Measurements from ENCODE around the gene CAMK2B.
A peak's percentile ranks its signal among the peaks of the same experiment; 100 is the strongest.
"Not testable (repeated sequence)": the region's sequence is repeated elsewhere in the genome, so short reads cannot be mapped to it uniquely, and the experiment has no call there.

Gene CAMK2B

DNA sequence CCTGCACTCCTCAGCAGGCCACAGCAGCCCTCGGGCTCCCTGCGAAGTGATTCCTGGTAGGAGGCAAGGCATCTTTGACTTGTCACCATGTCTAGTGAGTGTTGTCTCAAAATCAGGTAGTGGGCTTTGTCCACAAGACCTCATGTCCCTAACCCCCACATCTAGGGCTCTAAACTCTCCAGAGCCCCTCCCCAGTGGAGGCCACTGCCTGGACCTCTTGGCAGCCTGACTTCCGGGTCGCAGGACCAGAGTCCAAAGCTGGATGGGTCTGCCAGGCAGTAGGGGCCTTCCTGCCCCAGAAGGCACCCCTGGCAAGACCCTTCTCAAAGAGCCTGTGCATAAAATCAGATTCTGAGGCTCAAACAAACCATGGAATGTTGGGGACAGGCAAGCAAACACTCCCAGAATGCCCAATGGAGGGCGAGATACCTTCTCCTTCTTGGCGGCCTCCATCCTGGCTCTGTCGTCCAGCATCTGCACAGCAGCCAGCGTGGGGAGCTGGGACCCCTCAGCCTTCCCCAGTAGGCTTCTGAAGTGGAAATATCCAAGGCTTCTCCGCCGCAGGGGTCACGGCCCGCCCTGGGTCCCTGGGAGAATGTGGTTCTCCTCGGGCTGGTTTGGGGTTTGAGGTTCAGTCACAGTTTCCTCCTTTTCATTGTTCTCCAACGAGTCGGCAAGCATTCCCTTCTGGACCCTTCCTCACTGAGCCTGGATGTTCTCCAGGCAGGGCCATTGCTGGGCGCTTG, 136.7 kb downstream of the CAMK2B start:
- DNase-seq: no peak

DNA sequence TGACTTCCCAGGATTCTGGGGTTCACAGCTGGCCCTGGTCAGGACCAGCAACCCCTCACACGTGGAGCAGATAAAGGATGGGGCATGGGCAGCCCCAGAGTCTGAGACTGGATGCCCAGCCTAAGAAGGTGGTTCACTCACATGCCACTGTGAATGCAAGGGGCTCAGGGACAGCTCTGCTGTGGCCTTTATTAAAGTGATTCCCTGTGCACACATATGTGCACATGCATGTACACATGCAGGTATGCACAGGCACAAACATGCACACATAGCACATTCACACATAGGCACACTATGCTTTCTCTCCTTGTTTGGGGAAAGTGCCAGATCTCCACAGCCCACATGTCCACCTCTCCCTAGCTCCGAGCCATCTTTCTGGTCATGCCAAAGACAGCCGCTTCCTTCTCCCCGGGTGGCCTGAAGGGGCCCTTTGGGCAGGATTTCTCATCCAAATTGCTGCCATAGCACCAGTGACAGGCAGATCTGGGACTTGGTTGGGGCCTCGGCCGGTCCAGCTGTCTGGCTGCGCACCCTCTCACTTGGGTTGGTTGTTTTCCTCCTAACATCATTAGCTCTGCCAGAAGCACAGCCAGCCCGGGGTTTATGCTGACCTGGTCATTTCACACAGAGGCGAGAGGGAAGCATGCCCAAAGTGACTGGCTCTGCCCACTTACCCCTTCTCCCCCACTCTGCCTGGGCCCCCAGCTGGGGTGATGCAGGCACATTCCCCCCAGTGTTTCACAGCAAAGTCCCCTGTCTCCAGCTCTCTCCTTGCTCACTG, 137.6 kb downstream of the CAMK2B start:
- no peak for DNase-seq

DNA sequence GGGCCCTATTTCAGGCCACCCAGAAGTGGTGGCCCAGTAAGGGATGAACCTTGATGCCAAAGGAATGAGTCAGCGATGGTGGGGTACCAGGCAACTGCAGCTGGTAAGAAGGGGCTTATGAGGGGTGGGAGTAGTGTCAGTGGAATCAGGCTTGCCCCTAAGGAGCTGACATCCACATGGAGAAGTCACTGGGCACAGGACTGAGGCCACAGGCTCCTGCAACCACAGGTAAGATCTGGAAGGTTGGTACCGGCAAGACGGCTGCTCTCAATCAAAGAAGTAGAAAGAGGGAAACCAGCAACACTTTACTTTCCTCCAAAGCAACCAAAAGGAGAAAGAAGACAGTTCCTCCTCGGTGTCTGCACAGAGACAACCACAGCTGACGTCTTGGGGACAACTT, 138.7 kb downstream of the CAMK2B start:
- DNase-seq: no peak

- no peak for DNase-seq
These were observed 139.7 kb downstream of the CAMK2B start for GRCh38 chr7:44185729-44186128.

- no peak for DNase-seq
These were observed 140.4 kb downstream of the CAMK2B start for GRCh38 chr7:44184873-44185446.

- no peak for DNase-seq
These were observed 141.1 kb downstream of the CAMK2B start for GRCh38 chr7:44184206-44184872.

- DNase-seq: no peak
These were observed 142.0 kb downstream of the CAMK2B start for GRCh38 chr7:44183386-44183785.

GRCh38 chr7:44182827-44183226, 142.6 kb downstream of the CAMK2B start:
- DNase-seq: no peak

GRCh38 chr7:44180631-44181030, 144.8 kb downstream of the CAMK2B start:
- DNase-seq: no peak

GRCh38 chr7:44177570-44178131, 147.7 kb downstream of the CAMK2B start:
- no peak for DNase-seq

GRCh38 chr7:44176486-44176885, 148.9 kb downstream of the CAMK2B start:
- no peak for DNase-seq

GRCh38 chr7:44175730-44176129, 149.7 kb downstream of the CAMK2B start:
- DNase-seq: no peak

DNA sequence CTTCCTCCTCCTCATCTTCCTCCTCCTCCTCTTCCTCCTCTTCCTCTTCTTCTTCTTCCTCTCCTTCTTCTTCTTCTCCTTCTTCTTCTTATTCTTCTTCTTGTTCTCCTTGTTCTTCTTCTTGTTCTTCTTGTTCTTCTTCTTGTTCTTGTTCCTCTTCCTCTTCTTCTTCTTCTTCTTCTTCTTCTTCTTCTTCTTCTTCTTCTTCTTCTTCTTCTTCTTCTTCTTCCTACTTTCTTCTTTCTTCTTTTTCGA, 150.8 kb downstream of the CAMK2B start:
- DNase-seq: not testable (repeated sequence)

- no peak for DNase-seq
These were observed 151.3 kb downstream of the CAMK2B start for GRCh38 chr7:44173911-44174693.

- DNase-seq: no peak
These were observed 152.5 kb downstream of the CAMK2B start for GRCh38 chr7:44172803-44173424.

DNA sequence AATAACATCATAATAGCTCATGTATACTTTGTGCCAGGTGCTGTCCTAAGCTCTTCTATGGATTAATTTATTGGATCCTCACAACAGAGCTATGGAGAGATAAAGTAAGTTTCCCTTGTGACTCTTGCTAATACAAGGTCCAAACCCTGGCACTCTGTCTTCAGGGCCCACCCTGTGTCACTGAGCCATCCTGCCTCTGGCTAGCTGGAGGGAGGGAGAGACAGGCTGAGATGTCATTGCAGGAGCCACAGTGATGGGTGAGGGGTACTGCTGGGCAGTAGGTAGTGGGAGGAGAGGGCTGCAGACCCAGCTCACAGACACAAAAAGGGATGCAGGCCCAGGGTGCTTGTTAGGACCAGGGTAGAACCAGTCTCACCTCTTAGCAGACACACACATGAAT, 153.0 kb downstream of the CAMK2B start:
- DNase-seq: no peak

- not testable (repeated sequence) for DNase-seq
These were observed 153.5 kb downstream of the CAMK2B start for GRCh38 chr7:44171901-44172300.

DNA sequence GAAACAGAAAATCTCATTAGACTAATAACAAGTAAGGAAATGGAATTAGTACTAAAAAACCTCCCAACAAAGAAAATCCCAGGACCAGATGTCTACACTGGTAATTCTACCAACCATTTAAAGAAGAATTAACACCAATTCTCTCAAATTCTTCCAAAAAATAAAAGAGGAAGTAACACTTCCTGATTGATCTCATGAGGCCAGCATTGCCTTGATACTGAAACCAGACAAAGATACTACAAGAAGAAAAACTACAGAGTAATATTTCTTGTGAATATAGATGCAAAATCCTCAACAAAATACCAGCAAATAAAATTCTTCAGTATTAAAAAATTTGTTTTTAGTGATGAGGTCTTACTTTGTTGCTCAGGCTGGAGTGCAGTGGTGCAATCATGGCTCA, 157.5 kb downstream of the CAMK2B start:
- DNase-seq: peak; percentile 52

Measured in inflammatory macrophage treated with lipopolysaccharide for 4 hours (primary cell).